Hematopoietic multipotent progenitor cell (in vitro differentiated cells): ENCODE measurements around the gene TJP3. TPM values are rescaled to one million over a fixed set of nuclear protein-coding genes. Genes with fewer than 3 reads are reported as not detected.

Source experiments
- DNase-seq, 3 donors: peaks; one replicate each; pipeline ENCODE4 v3.0.0-alpha.2; 2011 to 2015; ENCODE audit warnings: low read depth in 2 of 3, low spot score in 2 of 3
- total RNA-seq: library from RNA; depleted of rRNA; stranded (reverse); fragments of >200 nt; gene quantifications from one replicate; pipeline ENCODE4 v1.2.3, GENCODE V29; 2012

TJP3 gene
- total RNA-seq, 1 donor = 1.1 TPM

GRCh38 chr19:3690551-3691371, 17.4 kb upstream of the TJP3 start:
- no peak for DNase-seq

- DNase-seq = no peak
Measured at GRCh38 chr19:3691372-3691716, 16.8 kb upstream of the TJP3 start.

GRCh38 chr19:3691726-3692125, 16.5 kb upstream of the TJP3 start:
- no peak for DNase-seq

GRCh38 chr19:3692141-3693024, 15.8 kb upstream of the TJP3 start:
- DNase-seq = no peak

GRCh38 chr19:3693025-3693925, 14.9 kb upstream of the TJP3 start:
- no peak for DNase-seq

- no peak for DNase-seq
Measured at GRCh38 chr19:3694361-3695123, 13.6 kb upstream of the TJP3 start.

GRCh38 chr19:3695124-3695733, 13.0 kb upstream of the TJP3 start:
- no peak for DNase-seq

GRCh38 chr19:3695986-3696659, 12.1 kb upstream of the TJP3 start:
- DNase-seq = no peak

- DNase-seq = no peak
Measured at GRCh38 chr19:3696660-3696995, 11.6 kb upstream of the TJP3 start.

GRCh38 chr19:3697094-3697493, 11.1 kb upstream of the TJP3 start:
- no peak for DNase-seq

- no peak for DNase-seq
Measured at GRCh38 chr19:3697671-3698385, 10.4 kb upstream of the TJP3 start.

GRCh38 chr19:3698386-3698950, 9.7 kb upstream of the TJP3 start:
- no peak for DNase-seq

GRCh38 chr19:3698974-3699740, 9.0 kb upstream of the TJP3 start:
- DNase-seq = peak in 1 of 3 donors; percentile 60

- DNase-seq = no peak
Measured at GRCh38 chr19:3699741-3700241, 8.4 kb upstream of the TJP3 start.

GRCh38 chr19:3700242-3701032, 7.7 kb upstream of the TJP3 start, which contains the start of gene PIP5K1C:
TSS of gene PIP5K1C (minus strand) at chr19:3700468. CDS start at chr19:3700390, 78 bp downstream.
- DNase-seq = peak; percentile 88 to 93 (median 88)

- no peak for DNase-seq
Measured at GRCh38 chr19:3701200-3701599, 7.0 kb upstream of the TJP3 start.

GRCh38 chr19:3707868-3708206, 347 bp upstream of the TJP3 start:
- DNase-seq = no peak
